Activated CD4-positive, alpha-beta T cell treated with anti-CD3 and anti-CD28 coated beads, Interleukin-2, amount 50 U/mL, for 16 hours (primary cell): ENCODE results near the gene EIF4A3.
A peak's percentile ranks its signal among the peaks of the same experiment; 100 is the strongest.
"Not testable (repeated sequence)": the region's sequence is repeated elsewhere in the genome, so short reads cannot be mapped to it uniquely, and the experiment has no call there.

Experiments used
- DNase-seq: peaks from one replicate; pipeline ENCODE4 v3.0.0-alpha.2; 2020

The EIF4A3 gene

GRCh38 chr17:80171681-80172080 is 24.8 kb upstream of the EIF4A3 start:
- DNase-seq: no peak

DNA sequence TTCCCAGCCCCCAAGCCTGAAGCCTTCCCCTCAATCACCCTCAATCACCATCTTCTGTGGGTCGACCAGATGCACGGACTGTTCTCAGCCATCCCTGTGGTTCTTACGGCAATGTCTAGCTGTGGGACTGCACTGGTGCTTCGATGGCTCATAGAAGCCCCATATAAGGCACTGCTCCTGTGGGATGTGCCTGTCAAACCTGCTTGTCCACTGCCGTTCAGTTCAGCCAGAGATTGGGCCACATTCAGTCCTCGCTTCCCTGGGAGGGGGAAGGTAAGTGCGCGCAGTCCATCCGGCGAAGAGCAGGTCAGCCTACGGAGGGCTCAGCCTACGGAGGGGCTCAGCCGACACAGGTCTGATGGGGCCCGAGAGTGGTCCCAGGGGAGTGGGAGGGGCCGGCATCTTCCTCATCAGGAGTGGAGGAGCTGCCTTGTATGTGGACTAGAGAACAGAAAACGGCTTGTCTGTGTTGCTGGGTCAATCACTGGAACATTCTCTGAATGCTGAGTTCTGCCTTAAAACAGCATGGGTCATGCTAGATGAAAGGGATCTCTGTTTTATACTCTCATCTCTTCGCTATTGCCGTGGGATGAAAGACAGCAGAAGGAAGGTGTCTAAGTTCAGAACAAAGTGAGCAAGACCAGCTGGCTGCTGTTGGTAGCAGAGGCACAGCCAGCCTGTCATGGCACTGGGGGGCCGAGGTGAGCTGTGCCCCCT is 23.0 kb upstream of the EIF4A3 start, which contains the start of gene CARD14:
TSS of gene CARD14 (plus strand) at position 247 of the 717 bp plus-strand sequence. CDS start 11,409 bp downstream, outside the sequence.
- no peak for DNase-seq

DNA sequence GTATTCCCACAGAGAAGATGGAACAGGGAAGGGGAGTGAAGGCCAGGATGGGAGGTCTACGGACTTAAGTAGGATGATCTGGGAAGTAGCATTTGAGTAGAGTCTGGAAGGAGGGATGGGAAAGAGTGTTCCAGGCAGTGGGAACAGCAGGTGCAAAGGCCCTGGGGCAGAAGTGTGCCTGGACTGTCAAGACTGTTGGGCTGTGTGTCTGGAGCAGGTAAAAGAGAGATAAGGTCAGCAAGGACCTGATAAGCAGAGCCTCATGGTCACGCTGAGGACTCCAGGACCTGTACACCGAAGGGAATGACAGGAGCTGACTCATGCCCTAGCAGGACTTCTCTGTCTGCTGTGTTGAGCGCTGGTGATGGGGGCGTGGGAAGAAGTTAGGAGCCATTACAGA is 22.2 kb upstream of the EIF4A3 start:
- no peak for DNase-seq

DNA sequence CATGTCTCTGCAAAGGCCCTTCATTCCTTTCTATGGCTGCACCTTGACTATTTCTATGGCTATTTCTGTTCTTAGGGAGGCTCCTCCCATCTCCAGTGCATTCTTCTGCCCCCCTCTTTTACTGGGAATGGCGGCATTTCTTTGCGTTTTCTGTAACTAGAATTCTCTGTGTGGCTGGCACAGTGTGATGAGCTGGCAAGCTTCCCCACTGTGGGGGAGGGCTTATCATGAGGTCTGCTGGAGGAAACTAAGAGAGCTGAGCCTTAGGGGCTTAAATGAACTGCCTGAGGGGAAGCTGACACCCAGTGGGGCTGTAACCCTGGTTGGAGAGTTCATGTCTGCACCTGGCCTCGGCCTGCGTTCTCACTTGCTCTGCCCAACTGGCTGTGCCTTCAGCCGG is 21.4 kb upstream of the EIF4A3 start:
- DNase-seq: no peak

DNA sequence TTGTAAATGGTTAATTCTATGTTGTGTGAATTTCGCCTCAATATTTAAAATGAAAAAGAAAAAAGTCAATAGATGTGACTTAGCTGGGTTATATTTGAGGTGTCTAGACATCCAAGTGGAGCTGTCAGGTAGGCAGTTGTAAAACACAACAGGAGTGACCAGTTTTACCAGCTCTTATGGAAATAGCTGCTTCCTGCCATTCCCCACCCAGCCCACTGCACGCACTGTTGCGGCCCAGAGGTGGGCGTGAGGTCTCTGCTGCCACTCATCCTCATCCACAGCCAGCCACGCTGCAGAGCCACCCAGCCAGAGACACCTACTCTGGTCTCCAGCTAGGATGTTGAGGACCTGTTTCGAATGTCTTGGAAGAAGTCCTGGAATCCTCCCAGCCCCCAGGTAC is 19.5 kb upstream of the EIF4A3 start:
- DNase-seq: no peak

- DNase-seq: no peak
These were observed 17.3 kb upstream of the EIF4A3 start for GRCh38 chr17:80164185-80164584.

- DNase-seq: no peak
These were observed 16.4 kb upstream of the EIF4A3 start for GRCh38 chr17:80163336-80163735.

DNA sequence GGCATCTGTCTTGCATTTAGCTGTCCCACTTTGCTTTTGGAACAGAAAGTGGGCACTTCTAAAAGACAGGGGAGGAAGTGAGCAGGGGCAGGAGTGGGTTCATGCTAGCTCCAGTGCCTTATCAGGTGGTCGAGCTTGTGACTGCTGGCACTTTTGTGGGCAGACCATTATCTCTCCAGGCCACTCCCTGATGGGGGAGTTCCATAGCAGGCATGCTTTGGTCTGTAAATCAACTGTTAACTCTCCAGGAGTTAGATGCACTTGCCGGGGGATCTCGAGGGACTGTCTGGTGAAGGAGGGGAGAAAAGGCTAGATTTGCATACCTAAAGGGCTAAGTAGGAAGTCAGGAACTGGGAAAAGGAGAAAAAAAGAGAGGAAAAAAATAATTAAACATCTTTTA is 13.6 kb upstream of the EIF4A3 start:
- no peak for DNase-seq

DNA sequence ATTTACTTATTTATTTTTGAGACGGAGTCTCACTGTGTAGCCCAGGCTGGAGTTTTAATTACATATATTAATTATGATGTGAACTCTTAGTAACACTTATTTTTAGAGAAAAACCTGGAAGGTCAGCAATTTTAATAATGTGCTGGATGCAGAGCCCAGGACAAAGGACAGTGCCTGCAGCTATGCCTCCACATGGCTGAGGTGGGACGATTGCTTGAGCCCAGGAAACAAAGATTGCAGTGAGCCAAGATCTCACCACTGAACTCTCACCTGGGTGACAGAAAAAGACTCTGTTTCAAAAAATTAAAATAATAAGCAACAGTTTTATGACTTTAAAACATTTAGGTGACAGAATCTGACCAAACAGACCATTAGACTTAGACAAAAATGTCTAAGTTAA is 11.9 kb upstream of the EIF4A3 start:
- no peak for DNase-seq

- DNase-seq: not testable (repeated sequence)
These were observed 8.7 kb upstream of the EIF4A3 start for GRCh38 chr17:80155600-80155999.

DNA sequence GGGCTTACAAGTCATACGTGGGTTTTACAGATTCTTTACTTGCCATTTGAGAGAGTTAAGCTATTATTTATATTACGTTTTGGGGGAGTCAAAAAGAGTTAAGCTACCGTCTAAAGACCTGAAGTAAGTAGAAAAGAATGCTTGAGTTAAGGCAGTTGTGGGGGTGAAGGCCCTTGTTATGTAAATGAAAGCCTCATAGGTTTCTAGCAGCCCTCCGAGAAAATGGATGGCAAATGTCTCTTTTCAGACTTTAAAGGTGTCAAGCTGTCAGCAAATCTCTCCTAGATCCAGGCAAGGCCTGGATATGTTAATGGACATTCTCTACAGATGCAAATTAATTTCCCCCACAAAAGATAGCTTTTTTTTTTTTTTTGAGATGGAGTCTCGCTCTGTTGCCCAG is 7.2 kb upstream of the EIF4A3 start:
- DNase-seq: no peak

GRCh38 chr17:80153004-80153403 is 6.1 kb upstream of the EIF4A3 start:
- DNase-seq: no peak

DNA sequence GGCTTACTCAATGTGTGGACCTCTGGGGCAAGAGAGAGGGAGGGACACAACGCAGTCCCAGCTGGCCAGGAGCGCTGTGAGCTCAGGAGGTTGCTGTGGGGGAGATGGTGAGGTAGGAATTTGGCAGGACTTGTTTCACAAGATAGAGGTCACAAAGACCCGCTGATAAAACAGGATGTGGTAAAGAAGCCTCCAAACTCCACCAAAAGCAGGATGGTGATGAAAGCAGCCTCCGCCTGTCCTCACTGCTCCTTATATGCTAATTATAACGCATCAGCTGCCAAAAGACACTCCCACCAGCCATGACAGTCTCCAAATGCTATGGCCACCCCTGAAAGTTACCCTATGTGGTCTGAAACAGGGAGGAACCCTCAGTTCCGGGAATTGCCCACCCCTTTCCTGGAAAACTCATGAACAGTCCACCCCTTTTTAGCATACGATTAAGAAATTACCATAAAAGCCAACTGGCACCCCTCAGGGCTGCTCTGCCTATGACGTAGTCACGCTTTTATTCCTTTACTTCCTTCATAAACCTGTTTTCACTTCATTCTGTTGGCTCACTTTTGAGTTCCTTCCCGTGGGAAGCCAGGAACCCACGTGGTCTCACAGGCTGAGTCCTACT is 5.3 kb upstream of the EIF4A3 start:
- peak; percentile 20 for DNase-seq

- no peak for DNase-seq
These were observed 4.4 kb upstream of the EIF4A3 start for GRCh38 chr17:80151333-80151732.

- DNase-seq: peak; percentile 39
These were observed 550 bp downstream of the EIF4A3 start for GRCh38 chr17:80146121-80147034.

- DNase-seq: peak; percentile 38
These were observed 1.6 kb downstream of the EIF4A3 start for GRCh38 chr17:80145076-80146075.

GRCh38 chr17:80142929-80143328 is 4.0 kb downstream of the EIF4A3 start:
- no peak for DNase-seq

DNA sequence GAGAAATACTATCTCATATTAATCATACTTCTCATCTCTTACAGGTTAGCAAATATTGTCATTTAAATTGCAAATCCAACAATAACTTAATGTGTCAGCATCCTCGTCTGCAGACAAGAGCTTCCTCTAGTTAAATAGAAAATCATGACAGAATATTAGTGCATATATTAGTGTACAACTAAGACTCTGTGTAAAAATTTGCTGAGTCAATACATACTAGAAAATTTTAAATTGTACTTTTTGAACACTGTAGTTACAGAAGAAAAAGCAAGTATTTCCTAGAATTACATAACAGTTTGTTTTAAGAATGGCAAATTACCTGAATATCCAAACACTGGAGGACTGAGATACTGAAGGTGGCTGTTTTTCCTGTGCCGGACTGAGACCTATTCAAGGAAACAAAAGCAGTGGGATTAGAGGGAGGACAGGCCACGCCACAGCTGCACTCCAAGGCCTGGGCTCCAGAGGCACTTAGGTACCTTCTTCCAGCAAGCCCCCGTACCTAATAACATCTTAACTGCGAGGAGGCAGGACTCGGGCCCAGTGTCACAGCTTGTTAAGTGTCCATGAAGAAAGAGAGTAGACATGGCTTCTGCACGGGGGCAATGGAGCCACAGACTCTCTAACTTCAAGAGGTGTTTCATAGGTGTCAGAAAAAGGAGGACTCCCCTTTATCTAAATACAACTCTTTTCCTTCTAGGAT is 5.3 kb downstream of the EIF4A3 start:
- no peak for DNase-seq

- DNase-seq: no peak
These were observed 8.0 kb downstream of the EIF4A3 start for GRCh38 chr17:80138856-80139426.

GRCh38 chr17:80137131-80137530 is 9.8 kb downstream of the EIF4A3 start:
- no peak for DNase-seq

DNA sequence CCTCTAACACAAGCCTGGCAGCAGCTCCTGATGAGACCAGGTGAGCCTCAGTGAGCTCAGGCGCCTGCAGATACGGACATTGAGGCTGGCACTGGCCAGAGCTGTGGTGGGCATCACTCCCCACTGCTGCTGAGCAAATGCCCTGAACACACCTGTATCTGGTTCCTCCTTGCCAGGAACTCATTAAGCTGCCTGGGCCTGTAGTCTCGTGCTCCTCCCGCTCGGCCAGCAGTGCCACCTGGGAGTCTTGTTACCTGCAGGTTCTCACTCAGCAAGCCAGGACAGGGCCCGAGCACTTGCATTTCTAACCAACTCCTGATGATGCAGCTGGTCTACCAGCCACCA is 13.3 kb downstream of the EIF4A3 start:
- no peak for DNase-seq
